ENCODE results near the gene PTGES. TPM values are rescaled to one million over a fixed set of nuclear protein-coding genes. Genes with fewer than 3 reads are reported as not detected.

PTGES gene
- total RNA-seq, 1 donor from 2014 or later = 29.1 TPM

GRCh38 chr9:129718647-129719046 is 34.2 kb downstream of the PTGES start:
- H3K4me1 Mint-ChIP-seq (ENCODE audit: unreplicated experiment) = peaks cover 11% of the 10 kb centered on the region
- TF ChIP-seq CTCF (conservative IDR thresholded peaks at IDR 0.05) = no peak
- no peak overlapping the region for H3K27ac Mint-ChIP-seq
- H3K4me3 Mint-ChIP-seq = no peak overlapping the region
- peaks cover 7% of the 10 kb centered on the region for H3K27me3 Mint-ChIP-seq
- H3K36me3 Mint-ChIP-seq = no peaks in the 10 kb centered on the region
- DNase-seq (ENCODE audit: extremely low spot score, unreplicated experiment) = no peak
- H3K9me3 Mint-ChIP-seq = no peaks in the 10 kb centered on the region

- DNase-seq (ENCODE audit: extremely low spot score, unreplicated experiment) = no peak
- H3K27ac Mint-ChIP-seq = no peak overlapping the region
- peaks cover 7% of the 10 kb centered on the region for H3K27me3 Mint-ChIP-seq
- peaks cover 13% of the 10 kb centered on the region for H3K4me1 Mint-ChIP-seq (ENCODE audit: unreplicated experiment)
- H3K9me3 Mint-ChIP-seq = no peaks in the 10 kb centered on the region
- no peak for TF ChIP-seq CTCF (conservative IDR thresholded peaks at IDR 0.05)
- H3K36me3 Mint-ChIP-seq = no peaks in the 10 kb centered on the region
- no peak overlapping the region for H3K4me3 Mint-ChIP-seq
These were observed 34.9 kb downstream of the PTGES start for GRCh38 chr9:129717991-129718390.

- no peaks in the 10 kb centered on the region for H3K9me3 Mint-ChIP-seq
- H3K27me3 Mint-ChIP-seq = peaks cover 7% of the 10 kb centered on the region
- no peak for DNase-seq (ENCODE audit: extremely low spot score, unreplicated experiment)
- H3K27ac Mint-ChIP-seq = no peak overlapping the region
- no peak overlapping the region for H3K4me3 Mint-ChIP-seq
- TF ChIP-seq CTCF (conservative IDR thresholded peaks at IDR 0.05) = no peak
- peaks cover 27% of the 10 kb centered on the region for H3K4me1 Mint-ChIP-seq (ENCODE audit: unreplicated experiment)
- no peaks in the 10 kb centered on the region for H3K36me3 Mint-ChIP-seq
These were observed 36.8 kb downstream of the PTGES start for GRCh38 chr9:129716091-129716490.

- H3K4me1 Mint-ChIP-seq (ENCODE audit: unreplicated experiment) = peaks cover 36% of the 10 kb centered on the region
These were observed 38.3 kb downstream of the PTGES start for GRCh38 chr9:129714511-129715061.

GRCh38 chr9:129713402-129713679 is 39.5 kb downstream of the PTGES start:
- Mint-ChIP-seq H3K4me3 (no peak overlapping the region), H3K9me3 (no peaks in the 10 kb centered on the region), H3K4me1 (ENCODE audit: unreplicated experiment) (peaks cover 45% of the 10 kb centered on the region), H3K27me3 (peaks cover 4% of the 10 kb centered on the region), H3K27ac (no peak overlapping the region), H3K36me3 (no peaks in the 10 kb centered on the region)
- TF ChIP-seq CTCF (conservative IDR thresholded peaks at IDR 0.05) = no peak
- no peak for DNase-seq (ENCODE audit: extremely low spot score, unreplicated experiment)

More at GRCh38 chr9:129714511-129715061, 38.3 kb downstream of the PTGES start:
- Mint-ChIP-seq H3K27me3 (peaks cover 4% of the 10 kb centered on the region), H3K36me3 (no peaks in the 10 kb centered on the region), H3K27ac (no peak overlapping the region), H3K9me3 (no peaks in the 10 kb centered on the region), H3K4me3 (no peak overlapping the region)
- TF ChIP-seq CTCF (conservative IDR thresholded peaks at IDR 0.05) = no peak
- no peak for DNase-seq (ENCODE audit: extremely low spot score, unreplicated experiment)

Measured in type B pancreatic cell (in vitro differentiated cells).